HG03196 (cell line): Measurements from ENCODE around the gene COMMD7.

Source experiments
- ATAC-seq: cut with Tn5 transposase; IDR thresholded peaks from one replicate; pipeline ENCODE4 v1.9.1; 2021; ENCODE audit not compliant: unreplicated experiment

Gene COMMD7

GRCh38 chr20:32743237-32744112, at the start of gene COMMD7:
COMMD7 (minus strand) TSS chr20:32743467; CDS start chr20:32743391, 76 bp downstream.
- peak; percentile 52 for ATAC-seq

- no peak for ATAC-seq
Observed at GRCh38 chr20:32792731-32793458, 49.6 kb upstream of the COMMD7 start.

GRCh38 chr20:32792316-32792715, 49.0 kb upstream of the COMMD7 start:
- ATAC-seq: peak; percentile 49

DNA sequence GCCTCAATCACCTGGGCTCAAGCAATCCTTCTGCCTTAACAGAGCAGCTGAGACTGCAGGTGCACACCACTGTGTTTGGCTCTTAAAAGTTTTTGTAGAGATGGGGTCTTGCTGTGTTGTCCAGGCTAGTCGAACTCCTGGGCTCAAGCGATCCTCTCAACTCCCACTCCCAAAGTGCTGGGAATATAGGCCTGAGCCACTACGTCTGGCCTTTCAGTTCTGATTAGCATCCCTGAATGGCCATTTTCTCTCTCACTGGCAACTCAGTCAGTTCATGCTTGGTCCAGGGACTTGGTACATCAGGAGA, 47.4 kb upstream of the COMMD7 start:
- no peak for ATAC-seq

DNA sequence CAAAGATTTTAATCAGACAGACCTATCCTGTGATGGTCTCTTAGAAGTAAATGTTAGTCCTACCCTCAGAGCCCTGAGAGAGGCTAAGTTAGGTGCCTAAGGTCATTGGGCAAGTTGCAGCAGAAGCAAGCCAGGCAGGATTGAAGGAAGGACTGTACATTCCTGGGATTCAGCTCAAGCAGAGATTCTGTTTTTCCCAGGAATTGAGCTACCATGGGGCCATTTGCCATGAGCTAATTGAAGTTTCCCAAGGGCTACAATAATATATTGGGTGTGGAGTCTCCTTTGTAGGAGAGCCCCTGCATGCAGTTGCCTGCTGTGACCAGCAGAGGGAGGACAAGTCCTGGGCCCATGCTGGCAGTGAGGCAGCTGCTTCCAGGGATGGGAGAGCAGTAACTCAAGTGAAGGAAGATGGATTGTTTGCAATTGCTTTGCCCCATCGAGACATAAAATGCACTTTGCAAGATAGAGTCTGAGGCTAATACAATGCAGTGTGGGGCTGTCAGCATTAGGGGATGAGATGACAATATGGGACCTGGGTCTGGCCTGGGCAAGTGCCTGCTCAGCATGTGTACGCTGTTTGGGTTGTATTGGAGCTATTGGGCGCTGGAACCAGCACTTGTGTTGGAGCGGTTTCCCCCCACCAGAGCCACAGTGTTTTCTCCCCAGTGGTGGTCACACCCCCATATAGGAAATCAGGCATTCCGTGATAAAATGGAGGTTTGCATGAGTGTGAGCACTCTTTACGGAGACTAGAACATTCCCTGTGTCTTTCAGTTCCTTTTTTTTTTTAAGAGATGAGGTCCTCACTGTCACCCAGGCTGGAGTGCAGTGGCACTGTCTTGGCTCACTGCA, 46.9 kb upstream of the COMMD7 start:
- no peak for ATAC-seq

- ATAC-seq: no peak
Observed at GRCh38 chr20:32787168-32787567, 43.9 kb upstream of the COMMD7 start.

- no peak for ATAC-seq
Observed at GRCh38 chr20:32786059-32786760, 42.9 kb upstream of the COMMD7 start.

GRCh38 chr20:32784369-32785080, 41.3 kb upstream of the COMMD7 start:
- ATAC-seq: no peak

DNA sequence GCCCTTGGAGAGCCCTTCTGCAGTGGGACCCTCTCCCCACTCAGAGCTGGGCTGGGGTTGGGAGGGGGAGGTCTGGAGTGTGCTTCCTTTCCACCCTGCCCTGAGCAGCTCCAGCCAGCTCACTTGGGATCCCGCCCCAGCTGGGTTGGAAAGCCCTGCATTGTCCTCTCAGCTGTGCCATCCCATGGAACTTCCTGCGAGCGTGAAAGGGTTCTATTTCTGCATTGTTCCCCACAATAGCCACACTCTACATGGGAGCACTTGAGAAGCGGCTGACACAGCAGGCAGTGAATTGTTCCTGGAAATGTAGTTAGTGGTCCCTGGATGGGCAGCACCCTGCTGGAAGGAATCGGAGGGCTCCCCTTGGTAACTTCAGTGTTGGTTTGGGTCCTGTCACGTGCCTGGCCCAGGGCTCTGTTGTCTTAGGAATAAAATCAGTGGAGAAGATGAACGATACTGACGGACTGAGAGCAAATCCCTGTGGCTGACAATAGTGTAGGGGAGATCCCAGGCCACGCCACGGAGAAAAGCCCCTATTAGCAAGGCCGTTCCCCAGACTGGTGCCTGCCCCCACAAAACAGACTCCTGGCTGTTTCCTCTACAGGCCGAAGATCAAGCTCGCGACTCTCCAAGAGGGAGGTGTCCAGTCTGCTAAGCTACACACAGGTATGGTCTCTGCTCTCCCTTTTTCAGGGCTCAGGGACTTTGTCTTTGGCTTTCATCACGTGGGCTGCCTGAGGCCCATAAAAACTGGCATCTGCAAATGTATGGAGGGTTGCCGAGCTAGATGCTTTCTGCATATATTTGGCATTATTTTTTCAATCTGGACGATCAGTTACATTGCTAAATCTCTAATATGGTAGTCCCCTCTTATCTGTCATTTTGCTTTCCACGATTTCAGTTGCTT, 37.7 kb upstream of the COMMD7 start:
- ATAC-seq: no peak

DNA sequence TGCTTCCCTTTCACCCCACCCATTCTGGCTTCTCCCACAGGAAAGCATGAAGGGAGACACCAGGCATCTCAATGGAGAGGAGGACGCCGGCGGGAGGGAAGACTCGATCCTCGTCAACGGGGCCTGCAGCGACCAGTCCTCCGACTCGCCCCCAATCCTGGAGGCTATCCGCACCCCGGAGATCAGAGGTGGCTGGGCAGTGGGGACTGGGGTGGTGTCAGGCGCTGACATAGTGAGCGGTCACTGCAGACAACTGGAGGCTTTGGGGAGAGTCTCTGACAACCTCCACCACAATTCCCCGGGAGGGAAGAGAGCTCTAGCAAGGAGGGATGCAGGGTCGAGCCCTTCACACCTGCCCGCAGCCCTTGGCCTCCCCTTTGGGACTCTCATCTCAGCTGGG, 37.0 kb upstream of the COMMD7 start:
- no peak for ATAC-seq

DNA sequence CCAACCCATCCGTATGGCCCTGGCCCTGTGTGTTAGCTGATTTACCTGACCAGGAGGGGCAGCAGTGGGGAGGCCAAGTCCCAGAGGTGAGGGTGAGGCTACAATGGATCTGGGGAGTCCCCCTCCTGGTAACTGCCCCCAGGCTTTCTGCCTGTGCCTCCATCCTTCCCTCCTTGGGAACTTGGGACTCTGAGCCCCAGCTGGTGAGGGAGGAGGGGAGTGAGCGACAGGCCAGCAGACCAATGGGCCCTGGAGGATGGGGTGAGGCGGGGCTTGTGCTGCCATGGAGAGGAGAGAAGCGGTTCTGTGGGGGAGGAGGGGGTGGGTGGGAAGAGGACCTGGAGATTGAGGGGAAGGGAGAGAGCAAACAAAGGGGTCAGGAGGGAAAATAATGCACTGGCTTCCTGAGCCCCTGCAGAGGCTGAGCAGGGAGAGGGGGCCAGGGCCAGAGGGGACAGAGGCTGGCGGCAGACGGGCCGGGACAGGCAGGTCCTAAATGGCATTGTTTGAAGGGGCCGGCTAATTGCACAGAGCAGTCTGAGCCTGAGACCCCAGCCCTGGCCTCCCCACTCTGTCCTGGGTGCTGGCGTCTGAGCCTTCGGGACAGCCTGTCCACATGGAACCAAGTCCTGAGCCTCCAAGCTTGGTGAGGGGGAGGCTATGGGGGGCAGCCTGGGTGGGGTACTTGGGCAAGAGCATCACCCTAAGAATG, 36.4 kb upstream of the COMMD7 start:
- no peak for ATAC-seq

GRCh38 chr20:32777177-32777956, 34.1 kb upstream of the COMMD7 start:
- ATAC-seq: no peak

- ATAC-seq: no peak
Observed at GRCh38 chr20:32775336-32775991, 32.2 kb upstream of the COMMD7 start.

- no peak for ATAC-seq
Observed at GRCh38 chr20:32773855-32774254, 30.6 kb upstream of the COMMD7 start.

GRCh38 chr20:32773223-32773622, 30.0 kb upstream of the COMMD7 start:
- no peak for ATAC-seq

DNA sequence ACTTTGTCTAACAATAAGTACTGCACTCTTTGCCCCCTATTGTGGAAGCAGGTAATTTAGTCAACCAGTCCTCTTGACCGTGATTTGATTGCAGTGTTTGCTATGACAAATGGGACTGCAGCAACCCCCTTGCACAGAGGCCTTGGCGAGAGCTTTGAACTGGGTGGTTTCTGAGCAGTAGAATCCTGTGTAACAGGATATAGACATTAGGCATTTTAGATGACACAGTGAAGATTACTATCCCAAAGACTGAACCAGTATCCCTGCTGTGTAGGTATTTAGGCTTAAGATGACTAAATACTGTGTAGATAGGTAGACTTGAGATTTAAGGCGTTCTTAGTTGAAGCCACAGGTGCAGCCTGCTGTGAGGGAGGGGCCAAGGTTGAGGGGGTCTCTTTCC, 28.8 kb upstream of the COMMD7 start:
- ATAC-seq: no peak
